GDM1 (cell line): ENCODE measurements around the gene OR51E1.

Experiments
- DNase-seq: peaks from one replicate; lab custom pipeline; 2025; lab: John Stamatoyannopoulos, UW

Gene OR51E1

DNA sequence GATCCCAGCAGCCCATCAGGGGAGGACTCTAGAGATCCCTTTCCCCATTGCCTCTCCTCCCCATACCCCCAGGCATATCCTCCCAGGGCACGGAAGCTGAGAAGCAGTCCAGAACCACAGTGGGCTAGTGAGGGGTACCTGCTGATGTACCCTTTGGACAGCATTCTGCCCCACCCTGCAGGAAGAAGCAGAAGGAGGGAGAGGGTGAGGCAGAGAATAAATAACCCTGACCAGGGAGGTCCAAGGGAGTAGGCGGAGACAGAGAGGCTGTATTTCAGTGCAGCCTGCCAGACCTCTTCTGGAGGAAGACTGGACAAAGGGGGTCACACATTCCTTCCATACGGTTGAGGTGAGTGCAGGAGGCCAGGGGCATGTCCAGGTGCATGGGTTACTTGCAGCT, at the start of gene OR51E1:
Gene OR51E1 (plus strand): TSS at position 301 of the 400 bp plus-strand sequence. CDS start 8,545 bp downstream, outside the sequence.
- DNase-seq = no peak

DNA sequence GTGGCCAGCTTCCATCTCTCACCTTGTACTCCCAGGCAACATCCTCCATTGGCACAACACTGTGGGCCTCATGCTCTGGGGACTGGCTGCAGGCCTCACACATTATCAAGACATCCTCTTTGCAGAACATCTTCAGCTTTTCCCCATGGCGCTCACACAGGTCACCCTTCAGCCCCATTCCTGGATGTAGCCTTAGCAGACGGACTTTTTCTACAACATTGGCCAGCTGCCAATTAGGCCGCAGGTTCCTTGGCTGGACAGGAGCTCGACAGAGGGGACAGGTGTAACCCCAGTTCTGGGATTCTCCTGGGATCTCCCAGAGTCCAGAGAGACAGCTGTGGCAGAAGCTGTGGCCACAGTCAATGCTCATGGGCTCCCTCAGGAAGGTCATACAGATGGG, 38.7 kb upstream of the OR51E1 start:
- DNase-seq = no peak

DNA sequence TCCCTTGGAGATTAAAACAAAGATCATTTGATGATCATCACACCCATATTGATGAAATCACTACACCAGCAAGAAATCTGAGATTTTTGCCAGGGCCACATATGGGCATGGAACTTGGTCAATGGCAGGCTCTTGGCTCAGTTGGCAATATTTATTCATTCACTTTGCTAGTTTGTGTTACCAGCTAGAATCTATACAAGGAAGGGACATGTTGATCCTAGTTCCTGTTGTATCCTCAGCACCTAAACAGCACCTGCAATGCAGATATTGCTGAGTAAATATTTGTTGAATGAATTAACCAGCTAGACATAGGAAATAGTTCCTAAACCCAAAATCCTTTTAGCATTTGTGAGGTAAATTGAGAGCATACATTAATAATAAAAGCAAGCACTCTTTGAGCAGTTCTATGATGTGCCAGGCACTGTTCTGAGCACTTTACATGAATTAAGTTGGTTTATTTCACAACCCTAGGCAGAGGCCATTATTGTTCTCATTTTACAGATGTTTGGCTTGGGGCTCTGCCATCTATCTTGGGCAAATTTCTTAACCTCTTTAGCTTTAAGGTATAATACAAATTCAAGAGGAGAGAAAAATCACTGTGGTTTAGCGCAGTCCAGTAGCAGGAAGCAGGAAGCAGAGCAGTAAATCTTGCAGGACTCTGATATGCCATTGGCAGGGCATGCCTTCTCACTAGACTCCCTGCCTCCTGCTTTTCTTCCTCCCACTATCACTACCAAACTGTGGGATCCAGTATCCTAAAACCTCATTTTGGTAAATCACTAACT, 37.4 kb upstream of the OR51E1 start:
- no peak for DNase-seq

DNA sequence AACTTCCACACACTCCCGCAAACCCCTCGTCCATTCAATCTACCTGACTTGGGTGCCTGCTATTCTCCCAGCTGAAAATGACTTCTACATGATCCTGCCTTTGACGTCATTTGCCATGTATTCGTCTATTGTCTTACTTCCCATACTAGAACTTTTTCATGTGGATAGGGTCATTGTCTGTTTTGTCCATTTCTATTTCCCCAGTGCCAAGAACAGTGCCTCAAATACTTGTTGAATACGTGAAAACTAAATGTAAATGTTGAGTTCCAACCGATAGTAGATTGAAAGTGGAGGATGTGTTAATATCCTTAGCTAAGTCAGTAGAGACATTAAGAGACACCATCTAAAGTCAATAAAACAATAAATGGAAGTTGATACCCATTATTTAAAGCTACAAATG, 36.7 kb upstream of the OR51E1 start:
- no peak for DNase-seq

DNA sequence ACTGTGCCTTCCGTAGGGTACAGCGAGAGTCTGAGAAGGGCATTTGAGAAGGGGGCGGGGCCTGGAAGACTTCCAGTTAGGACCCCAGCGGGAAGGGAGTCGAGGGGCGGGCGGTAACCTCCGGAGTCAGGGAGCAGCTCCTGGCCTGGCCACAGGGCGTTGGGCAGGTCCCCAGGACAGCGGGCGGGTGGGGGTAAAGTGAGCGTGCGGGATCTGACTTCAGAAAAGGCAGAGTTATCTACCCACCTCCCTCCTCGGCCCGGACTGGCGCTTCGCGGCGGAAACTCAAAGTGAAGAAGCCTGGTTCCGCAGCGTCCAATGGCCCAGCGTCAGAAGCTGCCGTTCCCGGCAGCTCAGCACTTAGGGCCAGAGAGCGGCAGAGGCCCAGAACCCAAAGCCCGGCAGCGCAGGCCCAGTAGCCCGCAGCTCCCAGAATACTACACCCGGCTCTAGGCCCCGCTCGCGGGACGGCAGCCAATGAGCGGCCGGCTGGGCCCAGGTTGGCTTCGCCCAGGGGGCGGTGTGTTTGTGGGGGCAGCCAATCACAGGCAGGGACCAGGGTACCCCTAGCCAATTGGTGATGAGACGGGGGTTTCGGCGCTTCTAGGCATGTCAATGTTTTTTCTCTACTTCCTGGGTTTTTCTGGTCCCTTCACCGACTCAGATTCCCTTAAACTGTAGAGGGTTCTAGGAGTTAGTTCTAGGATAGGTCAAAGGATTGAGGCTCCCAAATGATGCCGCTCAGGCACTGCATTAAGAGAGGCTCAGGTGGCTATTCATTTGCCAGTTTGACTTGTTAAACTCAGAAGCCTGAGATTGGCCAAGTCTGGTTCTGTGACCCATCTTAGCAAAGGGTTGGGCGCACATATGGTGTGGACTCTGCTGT, 35.8 kb upstream of the OR51E1 start, which contains the start of gene TRIM68:
Gene TRIM68 (minus strand): TSS at position 451 of the 886 bp plus-strand sequence. CDS start 2,727 bp downstream, outside the sequence.
- peak; percentile 89 for DNase-seq

- DNase-seq = no peak
These were observed 33.4 kb upstream of the OR51E1 start for GRCh38 chr11:4610258-4610935.

DNA sequence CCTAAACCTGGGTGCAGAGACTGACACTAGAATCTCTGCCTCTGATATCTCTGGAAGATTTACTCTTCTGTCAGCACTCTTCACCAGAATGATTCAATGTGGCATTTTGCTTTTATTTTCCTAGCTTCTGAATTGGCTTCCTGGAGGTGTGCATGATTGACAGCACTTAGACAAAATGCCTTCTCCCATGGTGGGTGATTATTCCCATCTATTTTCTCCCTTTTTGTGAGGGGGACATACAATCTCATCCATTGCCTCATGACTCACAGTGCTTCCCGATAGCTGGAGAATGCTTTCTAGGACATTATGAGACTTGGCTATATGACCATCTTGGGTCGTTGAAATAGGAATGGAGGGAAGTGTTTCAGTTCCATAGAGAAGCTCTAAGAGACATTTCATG, 31.8 kb upstream of the OR51E1 start:
- DNase-seq = no peak

DNA sequence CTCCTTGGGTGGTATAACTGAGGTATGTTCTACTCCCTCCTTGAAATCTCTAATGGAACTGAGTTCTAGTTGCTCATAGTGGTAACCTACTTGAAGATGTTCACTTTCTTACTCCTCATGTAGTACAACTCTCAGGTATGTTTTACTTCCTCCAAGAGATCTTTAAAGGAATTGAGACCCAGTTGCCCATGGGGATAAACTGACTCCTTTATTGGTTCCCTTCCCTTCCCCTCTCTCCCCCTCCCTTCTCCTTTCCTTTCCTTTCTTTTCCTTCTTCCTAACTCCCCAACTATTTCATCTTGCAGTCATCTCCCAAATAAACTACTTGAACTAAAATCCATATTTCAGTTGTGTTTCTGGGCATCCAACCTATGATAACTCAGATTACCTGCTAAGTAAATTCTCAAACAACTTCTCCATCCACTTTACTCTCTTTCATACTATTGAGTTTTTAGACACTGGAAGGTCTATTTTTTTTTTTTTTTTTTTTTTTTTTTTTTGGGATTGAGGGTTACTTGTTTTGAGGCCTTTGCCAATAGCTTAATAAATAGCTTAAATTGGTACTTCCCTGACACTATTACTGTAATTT, 27.8 kb upstream of the OR51E1 start:
- no peak for DNase-seq

DNA sequence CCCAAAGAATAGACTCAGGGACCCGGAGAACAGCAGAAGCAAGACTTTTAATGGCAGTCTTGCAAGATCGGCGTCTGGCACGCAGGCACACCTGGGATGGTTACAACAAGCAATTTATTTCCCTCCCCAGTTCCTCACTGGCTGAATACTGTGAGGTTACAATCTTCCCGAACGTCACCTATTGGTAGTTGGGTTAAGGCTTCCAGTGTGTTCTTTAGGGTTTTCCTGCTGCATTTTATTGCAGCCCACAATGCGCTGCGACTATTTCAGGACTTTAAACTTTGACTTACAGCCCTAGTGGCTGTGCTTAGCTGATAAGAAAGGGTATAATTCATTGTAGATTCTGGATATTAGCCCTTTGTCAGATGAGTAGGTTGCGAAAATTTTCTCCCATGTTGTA, 24.3 kb upstream of the OR51E1 start:
- DNase-seq = no peak

DNA sequence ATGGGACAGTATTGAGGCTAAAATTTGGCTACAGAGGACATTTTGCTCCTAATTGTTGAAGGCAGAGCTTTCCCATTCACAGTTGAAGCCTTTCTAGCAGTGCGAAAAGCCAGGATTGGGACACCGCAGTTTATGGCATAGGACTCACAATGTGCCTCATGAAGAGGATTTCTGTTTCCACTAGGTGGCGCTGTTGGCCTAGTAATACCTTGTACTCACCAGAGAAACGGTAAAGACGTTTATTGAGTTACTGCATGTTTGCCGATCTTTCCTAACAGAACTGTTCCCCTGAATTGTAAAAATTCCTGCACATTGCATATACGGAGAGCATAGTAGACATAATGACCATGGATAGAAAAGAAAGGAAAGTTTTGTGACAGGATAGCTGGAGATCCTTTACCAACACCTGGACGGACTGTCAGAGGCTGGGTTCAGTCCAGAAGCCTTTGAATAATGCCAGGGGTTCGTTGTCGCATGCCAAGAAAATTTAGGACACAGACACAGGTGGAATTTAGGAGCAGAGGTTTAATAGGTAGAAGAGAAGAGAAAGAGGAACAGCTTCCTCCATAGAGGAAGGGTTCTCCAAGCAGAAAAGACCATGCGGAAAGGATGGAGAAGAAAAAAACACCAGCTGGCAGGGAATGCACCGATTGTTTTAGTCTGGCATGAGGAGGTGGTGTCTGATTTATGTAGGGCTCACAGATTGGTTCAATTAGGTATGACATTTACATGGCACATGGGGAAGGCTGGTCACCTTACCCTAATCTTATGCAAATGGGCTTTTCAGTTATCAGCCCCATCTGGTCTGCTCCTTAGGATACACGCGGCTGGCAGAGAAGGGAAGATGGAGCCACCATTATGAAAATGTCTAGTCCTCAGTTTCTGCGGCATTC, 17.3 kb upstream of the OR51E1 start:
- peak; percentile 61 for DNase-seq

DNA sequence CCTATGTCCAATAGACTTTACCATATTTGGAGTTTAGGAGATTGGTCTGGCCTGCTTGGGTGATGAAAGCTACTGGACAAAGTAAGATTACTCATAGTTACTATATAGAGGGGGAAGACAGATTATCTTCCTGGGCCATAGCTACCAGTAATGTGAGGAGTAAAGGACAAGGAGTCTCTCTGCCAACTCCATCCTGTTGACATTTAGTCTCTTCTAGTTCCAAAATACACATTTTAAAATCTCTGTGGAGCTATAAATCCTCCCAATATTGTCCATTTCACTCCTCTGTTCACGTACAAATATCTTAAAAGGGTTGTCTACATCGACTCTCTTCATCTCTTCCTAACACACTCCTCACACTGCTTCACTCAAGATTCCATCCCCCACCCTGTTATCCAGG, 7.6 kb upstream of the OR51E1 start:
- no peak for DNase-seq

DNA sequence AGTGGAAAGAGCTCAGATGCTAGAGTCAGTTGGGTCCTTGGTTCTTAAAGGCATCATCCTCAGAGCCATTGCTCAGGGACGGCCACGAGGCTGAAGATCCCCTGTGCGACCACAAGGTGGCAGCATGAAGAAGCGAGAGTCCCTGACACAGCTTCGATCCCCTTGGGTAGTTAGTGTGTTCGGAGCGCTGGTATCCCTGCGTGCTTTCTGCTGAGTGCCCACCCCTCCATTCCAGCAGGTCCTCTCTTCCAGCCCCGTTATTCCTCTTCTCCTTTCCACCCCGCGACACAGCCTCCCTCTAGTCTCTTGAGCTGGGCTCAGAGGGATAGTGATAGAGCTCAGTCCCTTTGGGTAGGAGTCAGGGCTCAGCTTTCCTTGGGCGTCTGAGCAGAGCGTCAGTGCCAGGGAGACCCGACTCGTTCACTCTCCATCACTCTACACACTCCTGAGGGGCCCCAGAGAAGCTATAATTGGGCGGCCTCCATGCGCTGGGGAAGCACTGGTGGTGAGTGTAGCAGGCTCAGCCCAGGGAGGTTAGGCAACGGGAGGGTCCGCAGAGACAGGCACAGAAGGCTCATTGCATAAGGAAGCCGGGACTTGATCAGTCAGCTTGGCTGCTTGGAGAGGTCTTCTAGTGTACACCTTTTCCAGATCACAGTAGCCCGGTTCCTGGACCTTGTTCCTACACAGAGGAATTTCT, 6.7 kb upstream of the OR51E1 start, which contains the start of gene OR51D1:
Gene OR51D1 (plus strand): TSS at position 516 of the 700 bp plus-strand sequence. CDS start 2,314 bp downstream, outside the sequence.
- DNase-seq = peak; percentile 35

DNA sequence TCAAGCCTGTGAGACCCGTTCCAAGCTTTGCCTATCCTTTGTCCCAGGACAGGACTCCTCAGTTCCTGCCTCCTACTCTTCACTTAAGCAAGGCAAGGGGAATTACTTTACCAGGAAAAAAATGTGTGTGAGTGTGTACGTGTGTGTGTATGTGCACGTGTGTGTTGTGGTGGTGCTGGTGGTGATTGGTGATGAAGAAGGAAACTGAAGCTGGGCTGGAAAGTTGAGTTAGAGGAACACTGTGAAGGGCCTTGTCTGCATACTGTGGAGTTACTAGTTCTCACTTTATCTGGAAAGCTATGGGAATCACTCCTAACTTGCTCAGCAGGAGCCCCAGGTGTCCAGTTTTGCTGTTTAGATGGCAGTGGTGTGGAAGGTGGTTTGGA, 6.1 kb upstream of the OR51E1 start:
- DNase-seq = no peak

DNA sequence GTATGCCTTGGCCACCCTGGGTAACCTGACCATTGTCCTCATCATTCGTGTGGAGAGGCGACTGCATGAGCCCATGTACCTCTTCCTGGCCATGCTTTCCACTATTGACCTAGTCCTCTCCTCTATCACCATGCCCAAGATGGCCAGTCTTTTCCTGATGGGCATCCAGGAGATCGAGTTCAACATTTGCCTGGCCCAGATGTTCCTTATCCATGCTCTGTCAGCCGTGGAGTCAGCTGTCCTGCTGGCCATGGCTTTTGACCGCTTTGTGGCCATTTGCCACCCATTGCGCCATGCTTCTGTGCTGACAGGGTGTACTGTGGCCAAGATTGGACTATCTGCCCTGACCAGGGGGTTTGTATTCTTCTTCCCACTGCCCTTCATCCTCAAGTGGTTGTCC, 3.9 kb upstream of the OR51E1 start:
- no peak for DNase-seq

GRCh38 chr11:4641501-4641900, 2.3 kb upstream of the OR51E1 start:
- DNase-seq = no peak

- no peak for DNase-seq
These were observed 1.7 kb upstream of the OR51E1 start for GRCh38 chr11:4642043-4642442.

DNA sequence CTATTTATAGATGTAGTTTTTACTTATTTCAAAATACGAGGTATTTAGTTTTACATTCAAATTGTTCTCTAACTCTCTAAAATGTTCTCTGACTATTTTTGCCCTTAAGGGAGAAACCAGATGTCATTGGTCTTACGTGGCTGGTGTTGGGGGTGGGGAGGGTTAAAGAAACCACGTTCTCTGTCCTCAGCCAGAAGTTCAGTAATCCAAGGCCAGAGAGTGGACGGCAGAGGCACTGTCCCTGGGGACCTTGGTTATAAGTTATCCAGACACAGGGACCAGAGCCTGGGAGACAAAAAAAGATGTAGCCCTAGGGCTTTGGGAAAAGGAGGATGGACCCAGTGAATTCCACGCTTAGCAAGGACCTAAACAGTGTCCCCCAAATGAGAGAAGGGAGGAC, 706 bp upstream of the OR51E1 start:
- DNase-seq = no peak

- no peak for DNase-seq
These were observed 451 bp downstream of the OR51E1 start for GRCh38 chr11:4644233-4644632.

DNA sequence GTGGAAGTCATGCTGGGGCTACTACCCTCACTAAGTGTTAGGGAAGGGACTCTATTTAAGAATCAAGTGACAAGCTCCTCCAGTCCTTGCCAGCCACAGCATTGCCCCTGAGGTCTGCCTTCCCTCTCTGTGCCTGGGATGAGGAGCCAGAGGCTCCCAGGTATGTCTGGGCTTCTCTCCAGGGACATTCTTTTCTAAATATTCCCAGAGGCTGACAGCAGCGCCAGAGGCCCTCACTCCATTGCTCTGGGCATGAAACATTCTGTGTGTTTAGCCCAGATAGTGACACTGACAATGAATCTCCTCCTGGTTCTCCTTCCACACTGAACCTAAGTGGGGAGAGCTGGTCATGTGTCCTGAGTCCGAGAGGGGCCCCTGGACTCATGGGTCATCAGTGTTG, 2.2 kb downstream of the OR51E1 start:
- DNase-seq = no peak

DNA sequence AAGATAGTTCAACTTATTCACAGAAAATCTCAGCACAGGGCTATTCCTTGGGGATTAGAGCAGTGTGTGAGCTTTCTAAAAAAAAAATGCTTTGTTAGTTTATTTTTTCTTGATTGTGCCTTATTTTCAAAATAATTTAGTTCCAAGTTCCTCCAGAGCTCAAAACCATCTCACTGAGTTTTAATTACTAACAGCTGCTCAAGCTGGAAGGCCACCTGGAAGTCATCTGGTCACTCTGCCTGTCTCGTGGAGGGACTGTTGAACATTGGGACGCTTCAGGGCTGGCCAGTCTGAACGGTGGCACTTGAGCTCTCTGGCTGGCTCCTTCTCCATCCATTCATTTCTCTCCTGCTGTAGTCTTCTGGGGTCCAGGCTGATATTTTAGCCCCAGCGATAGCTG, 4.0 kb downstream of the OR51E1 start:
- DNase-seq = no peak
